HEK293T (cell line): ENCODE results near the gene SVOP.

Experiments
- BHLHE40 ChIP-seq: fragments of 450-650 bp; IDR thresholded peaks from 2 replicates; pipeline ENCODE4 v1.6.1; 2016; ENCODE audit warnings: mild to moderate bottlenecking, moderate library complexity, borderline replicate concordance
- ELF4 ChIP-seq: fragments of 450-650 bp; IDR thresholded peaks from 2 replicates; pipeline ENCODE4 v1.6.1; 2017; ENCODE audit warnings: antibody characterized with exemption
- FOXK2 ChIP-seq: fragments of 450-650 bp; IDR thresholded peaks from 2 replicates; pipeline ENCODE4 v1.6.1; 2016; ENCODE audit warnings: mild to moderate bottlenecking
- L3MBTL2 ChIP-seq: fragments of 450-650 bp; conservative IDR thresholded peaks from 2 replicates; pipeline ENCODE4 v1.6.1; 2016; ENCODE audit warnings: mild to moderate bottlenecking
- NFRKB ChIP-seq: fragments of 450-650 bp; IDR thresholded peaks from 2 replicates; pipeline ENCODE4 v1.6.1; 2016; ENCODE audit warnings: mild to moderate bottlenecking, moderate library complexity
- SUZ12 ChIP-seq: fragments of 450-650 bp; IDR thresholded peaks from 2 replicates; pipeline ENCODE4 v1.6.1; 2016; ENCODE audit warnings: mild to moderate bottlenecking

GRCh38 chr12:108985750-108986149, 35.1 kb downstream of the SVOP start:
- TF ChIP-seq SUZ12 (no peak), L3MBTL2 (no peak), ELF4 (no peak), NFRKB (no peak), BHLHE40 (no peak), FOXK2 (no peak)
